Keratinocyte (primary cell): Measurements from ENCODE around the gene CKMT2. TPM values are rescaled to one million over a fixed set of nuclear protein-coding genes. Genes with fewer than 3 reads are reported as not detected.

Source experiments
- DNase-seq: peaks from one replicate; pipeline ENCODE4 v3.0.0-alpha.2; 2011; ENCODE audit warnings: low read depth, missing footprints, low spot score
- FAIRE-seq: peaks from 2 replicates; lab custom pipeline; 2011; peaks lifted over from hg19 to GRCh38; lab: Jason Lieb, UNC
- H2AFZ ChIP-seq: 2 replicates; pipeline ENCODE4 v1.6.0; 2012; ENCODE audit warnings: low read length, control low read depth, inconsistent platforms; ENCODE audit not compliant: control insufficient read depth
- H3K27ac ChIP-seq: 2 replicates; pipeline ENCODE4 v1.5.1; 2011; ENCODE audit warnings: low read length; ENCODE audit not compliant: control insufficient read depth, insufficient read depth
- H3K27me3 ChIP-seq: 3 replicates; pipeline ENCODE4 v1.6.0; 2011; ENCODE audit warnings: low read length; ENCODE audit not compliant: control insufficient read depth, insufficient read depth; ENCODE audit errors: extremely low read depth
- H3K36me3 ChIP-seq, 2 experiments: 2 replicates in 1 of 2; 3 replicates in 1 of 2; pipeline ENCODE4 v1.5.1; 2011; ENCODE audit warnings: low read length in 2 of 2, mild to moderate bottlenecking in 1 of 2; ENCODE audit not compliant: control insufficient read depth in 2 of 2, insufficient read depth in 2 of 2; ENCODE audit errors: extremely low read depth in 1 of 2
- H3K4me1 ChIP-seq: 3 replicates; pipeline ENCODE4 v1.5.1; 2011; ENCODE audit warnings: low read length; ENCODE audit not compliant: control insufficient read depth, insufficient read depth; ENCODE audit errors: extremely low read depth
- H3K4me2 ChIP-seq: 3 replicates; pipeline ENCODE4 v1.6.0; 2011; ENCODE audit warnings: low read depth, low read length; ENCODE audit not compliant: control insufficient read depth, insufficient read depth; ENCODE audit errors: extremely low read depth
- H3K4me3 ChIP-seq, 3 experiments: fragments of 200-600 bp in 1 of 3; sonication (generic) in 1 of 3; 2 replicates in 2 of 3; 3 replicates in 1 of 3; pipeline ENCODE4 v1.5.1; 2011 to 2016; ENCODE audit warnings: low read length in 3 of 3, mild to moderate bottlenecking in 3 of 3, control low read depth in 2 of 3, inconsistent platforms in 1 of 3, low read depth in 1 of 3, mixed read lengths in 1 of 3, mixed run types in 1 of 3, moderate library complexity in 1 of 3; ENCODE audit not compliant: control insufficient read depth in 2 of 3, insufficient read depth in 2 of 3; ENCODE audit errors: extremely low read depth in 1 of 3
- H3K79me2 ChIP-seq: 2 replicates; pipeline ENCODE4 v1.6.0; 2012; ENCODE audit warnings: low read length; ENCODE audit not compliant: control insufficient read depth, insufficient read depth
- H3K9ac ChIP-seq: 3 replicates; pipeline ENCODE4 v1.6.0; 2011; ENCODE audit warnings: low read length; ENCODE audit not compliant: control insufficient read depth, insufficient read depth; ENCODE audit errors: extremely low read depth
- H3K9me1 ChIP-seq: 3 replicates; pipeline ENCODE4 v1.6.0; 2011; ENCODE audit warnings: low read length; ENCODE audit not compliant: control insufficient read depth, insufficient read depth; ENCODE audit errors: extremely low read depth
- H3K9me3 ChIP-seq: 2 replicates; pipeline ENCODE4 v1.5.1; 2012; ENCODE audit warnings: low read depth, low read length; ENCODE audit not compliant: control insufficient read depth
- H4K20me1 ChIP-seq: 3 replicates; pipeline ENCODE4 v1.6.0; 2011; ENCODE audit warnings: low read length; ENCODE audit not compliant: control insufficient read depth, insufficient read depth; ENCODE audit errors: extremely low read depth
- EZH2 ChIP-seq: IDR thresholded peaks from one replicate; pipeline ENCODE4 v1.6.1; 2012; ENCODE audit warnings: inconsistent platforms, mild to moderate bottlenecking, low read length, moderate library complexity
- dilution Hi-C: fragments of 300-500 bp; cut with MboI; formaldehyde crosslinking; loops from one replicate; pipeline ENCODE4 v1.7.0; 2020; ENCODE audit warnings: low sequenced_read_pairs; ENCODE audit not compliant: extremely low pct_ligation_motif_present
- polyA plus RNA-seq, 5 experiments: library from polyadenylated mRNA; depleted of rRNA in 3 of 5; stranded (reverse) in 3 of 5; stranded (forward) in 1 of 5; unstranded in 1 of 5; fragments of >200 nt; gene quantifications; 1 replicate in 1 of 5; 2 replicates in 3 of 5; 3 replicates in 1 of 5; pipeline versions ENCODE4 v1.2.1 to v1.2.3, GENCODE V29; 2011 to 2012; ENCODE audit warnings: missing spikeins in 2 of 5, low read depth in 1 of 5, low replicate concordance in 1 of 5
- small RNA-seq, 3 experiments: library from RNA; depleted of rRNA; stranded (forward); fragments of <200 nt; gene quantifications; one replicate each; pipeline ENCODE3, GENCODE V24; 2012; ENCODE audit warnings: low read depth in 3 of 3, low replicate concordance in 1 of 3; ENCODE audit not compliant: insufficient read length in 3 of 3
- TF ChIP-seq, protein P1 (sequence below), 3 experiments: IDR thresholded peaks in 1 of 3; conservative IDR thresholded peaks in 1 of 3; optimal IDR thresholded peaks in 1 of 3; 2 replicates in 2 of 3; 3 replicates in 1 of 3; pipeline versions ENCODE3 to v1.5.1; 2011; ENCODE audit warnings: low read length in 3 of 3, mild to moderate bottlenecking in 3 of 3, moderate library complexity in 2 of 3, control low read depth in 1 of 3, inconsistent platforms in 1 of 3; ENCODE audit not compliant: insufficient read depth in 2 of 3; ENCODE audit errors: extremely low read depth in 1 of 3

Gene CKMT2
- polyA plus RNA-seq, 1 donor (not counting 4 experiments of a cell fraction or from before 2014, with no cell fraction given), result not detected

DNA sequence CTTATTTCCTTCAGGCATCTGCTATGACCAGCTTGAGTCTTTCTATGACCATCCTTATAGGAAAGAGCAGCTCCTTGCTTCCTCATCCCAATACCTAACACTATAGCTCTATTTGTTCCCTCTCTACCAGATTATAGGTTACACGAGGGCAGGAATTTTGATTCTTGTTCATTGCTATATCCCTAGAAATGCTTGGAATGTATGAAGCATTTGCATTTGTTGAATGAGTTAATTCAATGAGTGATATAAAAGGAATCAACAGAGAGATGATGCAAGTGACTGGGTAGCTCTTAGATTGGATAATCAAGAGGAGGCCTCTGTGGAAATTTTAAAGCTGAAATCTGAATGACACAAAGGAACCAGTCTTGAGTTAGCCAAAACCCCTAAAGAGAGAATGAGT is 82.2 kb downstream of the CKMT2 start:
- no peaks in the 10 kb centered on the region for H4K20me1 ChIP-seq
- H3K4me3 ChIP-seq, result no peak overlapping the region
- no peaks in the 10 kb centered on the region for H3K27me3 ChIP-seq
- no peaks in the 10 kb centered on the region for H3K9me3 ChIP-seq
- DNase-seq (no peak), FAIRE-seq (no peak)
- dilution Hi-C loops, result no loop called here
- no peaks in the 10 kb centered on the region for H3K4me1 ChIP-seq
- no peak overlapping the region for H2AFZ ChIP-seq
- H3K79me2 ChIP-seq, result no peaks in the 10 kb centered on the region
- H3K4me2 ChIP-seq, result no peak overlapping the region
- no peak for TF ChIP-seq EZH2
- TF ChIP-seq, protein P1, sequence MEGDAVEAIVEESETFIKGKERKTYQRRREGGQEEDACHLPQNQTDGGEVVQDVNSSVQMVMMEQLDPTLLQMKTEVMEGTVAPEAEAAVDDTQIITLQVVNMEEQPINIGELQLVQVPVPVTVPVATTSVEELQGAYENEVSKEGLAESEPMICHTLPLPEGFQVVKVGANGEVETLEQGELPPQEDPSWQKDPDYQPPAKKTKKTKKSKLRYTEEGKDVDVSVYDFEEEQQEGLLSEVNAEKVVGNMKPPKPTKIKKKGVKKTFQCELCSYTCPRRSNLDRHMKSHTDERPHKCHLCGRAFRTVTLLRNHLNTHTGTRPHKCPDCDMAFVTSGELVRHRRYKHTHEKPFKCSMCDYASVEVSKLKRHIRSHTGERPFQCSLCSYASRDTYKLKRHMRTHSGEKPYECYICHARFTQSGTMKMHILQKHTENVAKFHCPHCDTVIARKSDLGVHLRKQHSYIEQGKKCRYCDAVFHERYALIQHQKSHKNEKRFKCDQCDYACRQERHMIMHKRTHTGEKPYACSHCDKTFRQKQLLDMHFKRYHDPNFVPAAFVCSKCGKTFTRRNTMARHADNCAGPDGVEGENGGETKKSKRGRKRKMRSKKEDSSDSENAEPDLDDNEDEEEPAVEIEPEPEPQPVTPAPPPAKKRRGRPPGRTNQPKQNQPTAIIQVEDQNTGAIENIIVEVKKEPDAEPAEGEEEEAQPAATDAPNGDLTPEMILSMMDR (optimal IDR thresholded peaks at IDR 0.05 in 1 of 3, IDR thresholded peaks at IDR 0.05 in 1 of 3, conservative IDR thresholded peaks at IDR 0.05 in 1 of 3; ENCODE audit: extremely low read depth in 1 of 3, insufficient read depth in 2 of 3, low read length in 3 of 3), result no peak
- H3K27ac ChIP-seq, result no peak overlapping the region
- no peaks in the 10 kb centered on the region for H3K9me1 ChIP-seq
- H3K36me3 ChIP-seq, result peaks cover 3 to 6% of the 10 kb centered on the region in 2 experiments
- H3K9ac ChIP-seq, result no peak overlapping the region

DNA sequence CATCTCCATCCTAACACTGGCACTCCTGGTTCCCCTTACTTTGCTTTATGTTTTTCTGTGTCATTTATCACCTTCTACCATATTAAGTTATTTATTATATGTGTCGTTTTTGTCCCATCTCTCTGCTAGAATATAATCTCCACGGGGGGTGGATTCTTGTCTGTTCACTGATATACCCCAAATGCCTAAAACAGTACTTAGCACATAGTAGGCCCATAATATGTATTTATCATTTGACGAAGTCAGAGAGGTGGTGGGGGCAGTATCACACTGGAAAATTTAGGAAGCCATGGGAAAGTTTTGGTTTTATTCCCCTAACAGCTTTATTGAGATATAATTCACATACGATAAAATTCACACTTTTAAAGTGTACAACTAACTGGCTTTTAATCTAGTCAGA is 82.7 kb downstream of the CKMT2 start:
- Histone ChIP-seq H3K9me1 (no peaks in the 10 kb centered on the region), H2AFZ (no peak overlapping the region), H3K4me1 (no peaks in the 10 kb centered on the region), H4K20me1 (no peaks in the 10 kb centered on the region), H3K4me2 (no peak overlapping the region), H3K9me3 (no peaks in the 10 kb centered on the region), H3K79me2 (no peaks in the 10 kb centered on the region), H3K27me3 (no peaks in the 10 kb centered on the region), H3K36me3 (peaks cover 3 to 6% of the 10 kb centered on the region in 2 experiments), H3K9ac (no peak overlapping the region), H3K27ac (no peak overlapping the region), H3K4me3 (no peak overlapping the region)
- dilution Hi-C loops, result no loop called here
- DNase-seq (no peak), FAIRE-seq (no peak)
- TF ChIP-seq, protein P1 (optimal IDR thresholded peaks at IDR 0.05 in 1 of 3, IDR thresholded peaks at IDR 0.05 in 1 of 3, conservative IDR thresholded peaks at IDR 0.05 in 1 of 3; ENCODE audit: extremely low read depth in 1 of 3, insufficient read depth in 2 of 3, low read length in 3 of 3), result no peak
- no peak for TF ChIP-seq EZH2

Small RNA genes lying within 50 kb of the gene (small RNA-seq; reads per million reads assigned to genes)
- 0 reads per million in 3 experiments for gene AC026436.1

Other genes with a start within 250 kb of the CKMT2 start
- 12.4 to 24.1 TPM (median 20.1 TPM) in 3 replicates for gene ZCCHC9, start 68.3 kb downstream of the CKMT2 start, polyA plus RNA-seq
- gene ACOT12, start 160.8 kb downstream of the CKMT2 start, polyA plus RNA-seq, result 0.06 TPM in 1 of 3 replicates, not detected in the others